Lower leg skin (tissue), 3 donors: ENCODE data around the gene AGPAT4.

Source experiments
- CTCF ChIP-seq, 3 donors: fragments of 450-650 bp; IDR thresholded peaks; one replicate each; pipeline ENCODE4 v1.5.1; 2016; ENCODE audit warnings: antibody characterized with exemption in 3 of 3, mild to moderate bottlenecking in 3 of 3, moderate library complexity in 2 of 3
- POLR2A ChIP-seq, 2 donors: fragments of 450-650 bp; IDR thresholded peaks; one replicate each; pipeline ENCODE4 v1.6.1; 2016 to 2017; ENCODE audit warnings: antibody characterized with exemption in 2 of 2, mild to moderate bottlenecking in 1 of 2, moderate library complexity in 1 of 2

GRCh38 chr6:161136655-161137054, 137.2 kb downstream of the AGPAT4 start:
- no peak for TF ChIP-seq POLR2A (IDR thresholded peaks at IDR 0.05)
- TF ChIP-seq CTCF (IDR thresholded peaks at IDR 0.05): no peak
